Ishikawa (cell line): ENCODE data around the gene FSCN2.

Experiments used
- CEBPB ChIP-seq: IDR thresholded peaks from 2 replicates; pipeline ENCODE4 v1.6.1; 2012
- CREB1 ChIP-seq: IDR thresholded peaks from 2 replicates; pipeline ENCODE4 v1.6.1; 2012; ENCODE audit warnings: low read depth
- EGR1 ChIP-seq: IDR thresholded peaks from 2 replicates; pipeline ENCODE4 v1.6.1; 2012
- EP300 ChIP-seq: IDR thresholded peaks from 2 replicates; pipeline ENCODE4 v1.6.1; 2012; ENCODE audit warnings: borderline replicate concordance
- FOXM1 ChIP-seq: IDR thresholded peaks from 2 replicates; pipeline ENCODE4 v1.6.1; 2012; ENCODE audit warnings: low read depth, borderline replicate concordance
- NFIC ChIP-seq: IDR thresholded peaks from 2 replicates; pipeline ENCODE4 v1.6.1; 2012
- RAD21 ChIP-seq: IDR thresholded peaks from 2 replicates; pipeline ENCODE4 v1.6.1; 2012; ENCODE audit warnings: low read depth
- TAF1 ChIP-seq: IDR thresholded peaks from 2 replicates; pipeline ENCODE4 v1.6.1; 2012; ENCODE audit warnings: low read depth, mild to moderate bottlenecking
- TCF12 ChIP-seq: IDR thresholded peaks from 2 replicates; pipeline ENCODE4 v1.6.1; 2012; ENCODE audit warnings: low read depth
- TEAD4 ChIP-seq: IDR thresholded peaks from 2 replicates; pipeline ENCODE4 v1.6.1; 2012
- YY1 ChIP-seq: IDR thresholded peaks from 2 replicates; pipeline ENCODE4 v1.6.1; 2012; ENCODE audit warnings: low read depth
- ZBTB7A ChIP-seq: IDR thresholded peaks from 2 replicates; pipeline ENCODE4 v1.6.1; 2012; ENCODE audit warnings: low read depth
- TF ChIP-seq, protein P1 (sequence below): IDR thresholded peaks from 2 replicates; pipeline ENCODE4 v1.6.1; 2012
- TF ChIP-seq, protein P2 (sequence below): IDR thresholded peaks from 2 replicates; pipeline ENCODE4 v1.6.1; 2012; ENCODE audit warnings: low read depth, mild to moderate bottlenecking
- TF ChIP-seq, protein P3 (sequence below): IDR thresholded peaks from 2 replicates; pipeline ENCODE4 v1.6.1; 2012

Gene FSCN2

DNA sequence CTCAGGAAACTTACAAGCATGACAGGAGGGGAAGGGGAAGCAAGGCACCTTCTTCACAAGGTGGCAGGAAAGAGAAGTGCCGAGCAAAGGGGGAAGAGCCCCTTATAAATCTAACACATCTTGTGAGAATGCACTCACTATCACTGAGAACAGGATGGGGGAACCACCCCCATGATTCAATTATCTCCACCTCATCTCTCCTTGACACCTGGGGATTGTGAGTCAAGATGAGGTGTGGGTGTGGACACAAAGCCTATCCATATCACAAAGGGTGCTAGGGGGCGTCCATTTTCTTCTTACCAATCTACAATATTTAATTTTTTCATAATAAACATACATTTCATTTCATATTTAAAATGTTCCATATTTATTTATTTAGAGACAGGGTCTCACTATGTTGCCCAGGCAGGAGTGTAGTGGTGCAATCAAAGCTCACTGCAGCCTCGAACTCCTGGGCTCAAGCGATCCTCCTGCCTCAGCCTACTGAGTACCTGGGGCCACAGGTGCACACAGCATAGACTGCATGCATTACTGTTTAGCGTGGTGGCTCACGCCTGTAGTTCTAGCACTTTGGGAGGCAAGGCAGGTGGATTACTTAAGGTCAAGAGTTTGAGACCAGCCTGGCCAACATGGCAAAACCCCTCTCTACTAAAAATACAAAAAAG, 50.5 kb downstream of the FSCN2 start:
- TF ChIP-seq CREB1 (no peak), TCF12 (no peak), YY1 (no peak), EP300 (no peak), TEAD4 (no peak), EGR1 (no peak), ZBTB7A (no peak), NFIC (no peak), RAD21 (no peak), FOXM1 (no peak), TAF1 (no peak), CEBPB (no peak)
- TF ChIP-seq, protein P1, sequence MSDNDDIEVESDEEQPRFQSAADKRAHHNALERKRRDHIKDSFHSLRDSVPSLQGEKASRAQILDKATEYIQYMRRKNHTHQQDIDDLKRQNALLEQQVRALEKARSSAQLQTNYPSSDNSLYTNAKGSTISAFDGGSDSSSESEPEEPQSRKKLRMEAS: no peak
- TF ChIP-seq, protein P2, sequence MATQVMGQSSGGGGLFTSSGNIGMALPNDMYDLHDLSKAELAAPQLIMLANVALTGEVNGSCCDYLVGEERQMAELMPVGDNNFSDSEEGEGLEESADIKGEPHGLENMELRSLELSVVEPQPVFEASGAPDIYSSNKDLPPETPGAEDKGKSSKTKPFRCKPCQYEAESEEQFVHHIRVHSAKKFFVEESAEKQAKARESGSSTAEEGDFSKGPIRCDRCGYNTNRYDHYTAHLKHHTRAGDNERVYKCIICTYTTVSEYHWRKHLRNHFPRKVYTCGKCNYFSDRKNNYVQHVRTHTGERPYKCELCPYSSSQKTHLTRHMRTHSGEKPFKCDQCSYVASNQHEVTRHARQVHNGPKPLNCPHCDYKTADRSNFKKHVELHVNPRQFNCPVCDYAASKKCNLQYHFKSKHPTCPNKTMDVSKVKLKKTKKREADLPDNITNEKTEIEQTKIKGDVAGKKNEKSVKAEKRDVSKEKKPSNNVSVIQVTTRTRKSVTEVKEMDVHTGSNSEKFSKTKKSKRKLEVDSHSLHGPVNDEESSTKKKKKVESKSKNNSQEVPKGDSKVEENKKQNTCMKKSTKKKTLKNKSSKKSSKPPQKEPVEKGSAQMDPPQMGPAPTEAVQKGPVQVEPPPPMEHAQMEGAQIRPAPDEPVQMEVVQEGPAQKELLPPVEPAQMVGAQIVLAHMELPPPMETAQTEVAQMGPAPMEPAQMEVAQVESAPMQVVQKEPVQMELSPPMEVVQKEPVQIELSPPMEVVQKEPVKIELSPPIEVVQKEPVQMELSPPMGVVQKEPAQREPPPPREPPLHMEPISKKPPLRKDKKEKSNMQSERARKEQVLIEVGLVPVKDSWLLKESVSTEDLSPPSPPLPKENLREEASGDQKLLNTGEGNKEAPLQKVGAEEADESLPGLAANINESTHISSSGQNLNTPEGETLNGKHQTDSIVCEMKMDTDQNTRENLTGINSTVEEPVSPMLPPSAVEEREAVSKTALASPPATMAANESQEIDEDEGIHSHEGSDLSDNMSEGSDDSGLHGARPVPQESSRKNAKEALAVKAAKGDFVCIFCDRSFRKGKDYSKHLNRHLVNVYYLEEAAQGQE: no peak
- TF ChIP-seq, protein P3, sequence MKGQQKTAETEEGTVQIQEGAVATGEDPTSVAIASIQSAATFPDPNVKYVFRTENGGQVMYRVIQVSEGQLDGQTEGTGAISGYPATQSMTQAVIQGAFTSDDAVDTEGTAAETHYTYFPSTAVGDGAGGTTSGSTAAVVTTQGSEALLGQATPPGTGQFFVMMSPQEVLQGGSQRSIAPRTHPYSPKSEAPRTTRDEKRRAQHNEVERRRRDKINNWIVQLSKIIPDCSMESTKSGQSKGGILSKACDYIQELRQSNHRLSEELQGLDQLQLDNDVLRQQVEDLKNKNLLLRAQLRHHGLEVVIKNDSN: no peak

DNA sequence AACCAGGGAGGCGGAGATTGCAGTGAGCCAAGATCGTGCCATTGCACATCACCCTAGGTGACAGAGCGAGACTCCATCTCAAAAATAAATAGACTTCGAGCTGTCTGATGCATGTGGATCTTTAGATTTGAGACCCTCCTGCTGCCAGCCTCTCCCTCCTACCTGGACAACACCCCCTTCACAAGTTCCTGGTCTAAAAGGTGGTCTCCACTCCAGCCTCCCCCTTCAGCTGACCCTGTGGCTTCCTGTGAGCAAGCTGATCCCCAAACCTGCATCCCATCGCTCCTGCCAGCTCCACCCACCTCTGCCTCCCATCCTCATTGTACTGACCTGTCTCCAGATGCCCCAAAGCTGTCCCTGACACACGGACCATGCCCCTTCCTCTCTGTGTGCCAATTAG, 51.1 kb downstream of the FSCN2 start:
- TF ChIP-seq RAD21: no peak
- TF ChIP-seq EP300: no peak
- TF ChIP-seq ZBTB7A: no peak
- no peak for TF ChIP-seq CREB1
- no peak for TF ChIP-seq TEAD4
- no peak for TF ChIP-seq NFIC
- TF ChIP-seq FOXM1: no peak

DNA sequence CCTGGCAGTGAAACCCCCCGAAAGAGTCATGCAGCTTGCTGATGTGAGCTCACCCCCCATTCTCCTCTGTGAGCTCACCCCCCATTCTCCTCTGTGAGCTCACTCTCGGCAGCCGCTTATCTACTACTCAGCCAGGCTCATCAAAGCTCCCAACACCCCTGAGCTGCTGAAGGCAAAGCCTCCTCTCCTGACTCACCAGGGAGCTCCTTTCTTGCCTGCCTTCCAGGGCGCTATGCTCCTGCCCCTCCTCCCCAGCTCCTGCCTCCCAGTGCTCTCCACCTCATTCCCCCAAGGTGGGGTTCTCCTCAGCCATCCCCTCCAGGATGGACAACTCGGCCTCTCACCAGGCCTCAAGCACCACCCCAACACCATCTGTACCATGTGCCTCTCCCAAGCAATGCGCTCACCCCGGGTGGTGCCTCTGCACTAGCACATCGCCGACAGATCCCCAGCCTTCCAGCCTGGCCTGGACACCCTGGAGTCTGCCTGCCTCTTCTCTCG, 51.7 kb downstream of the FSCN2 start:
- TF ChIP-seq EP300: no peak
- no peak for TF ChIP-seq ZBTB7A
- TF ChIP-seq NFIC: no peak
- TF ChIP-seq, protein P1: no peak
- TF ChIP-seq CEBPB: no peak
- TF ChIP-seq YY1: no peak
- no peak for TF ChIP-seq CREB1
- no peak for TF ChIP-seq FOXM1

DNA sequence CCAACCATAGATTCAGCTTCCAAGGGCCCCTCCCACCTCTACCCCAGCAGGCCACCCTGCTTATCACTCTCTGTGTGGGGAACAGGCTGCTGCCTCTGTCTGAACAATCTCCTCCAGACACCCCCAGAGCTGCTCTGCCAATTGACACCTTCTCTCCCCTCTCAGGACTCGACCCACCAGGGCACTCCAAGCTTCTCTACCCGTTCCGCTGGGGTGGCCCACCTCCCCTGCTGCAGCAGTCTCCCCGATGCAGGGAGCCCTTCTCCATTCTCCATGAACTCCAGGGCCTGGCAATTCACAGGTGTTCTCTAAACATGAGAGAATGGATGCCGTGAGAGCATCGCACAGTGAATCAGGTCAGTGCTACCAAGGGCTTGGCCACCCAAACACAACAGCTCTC, 52.3 kb downstream of the FSCN2 start:
- TF ChIP-seq TCF12 (no peak), EP300 (no peak), CREB1 (no peak), CEBPB (no peak), NFIC (no peak), TEAD4 (no peak), YY1 (no peak), RAD21 (no peak)
- TF ChIP-seq, protein P3: no peak

DNA sequence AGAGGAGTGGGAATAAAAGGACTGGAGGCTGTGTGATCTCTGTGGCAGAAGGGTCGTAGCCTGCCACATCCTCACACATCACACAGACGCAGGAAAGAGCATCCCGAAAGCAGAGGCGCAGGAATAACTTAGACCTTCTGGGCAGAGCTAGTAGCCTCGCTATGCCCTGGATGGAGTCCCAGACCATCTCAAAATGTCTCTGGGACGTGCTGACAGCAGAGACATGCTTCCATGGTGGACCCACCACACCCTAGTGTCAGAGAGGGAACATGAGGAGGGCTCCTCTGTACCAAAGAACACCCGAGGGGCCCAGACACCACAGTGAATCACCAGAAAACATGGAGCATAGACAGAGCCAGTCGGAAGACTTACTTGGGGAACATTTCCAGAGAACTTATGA, 53.6 kb downstream of the FSCN2 start:
- TF ChIP-seq YY1: no peak
- TF ChIP-seq EP300: no peak
- TF ChIP-seq EGR1: no peak

DNA sequence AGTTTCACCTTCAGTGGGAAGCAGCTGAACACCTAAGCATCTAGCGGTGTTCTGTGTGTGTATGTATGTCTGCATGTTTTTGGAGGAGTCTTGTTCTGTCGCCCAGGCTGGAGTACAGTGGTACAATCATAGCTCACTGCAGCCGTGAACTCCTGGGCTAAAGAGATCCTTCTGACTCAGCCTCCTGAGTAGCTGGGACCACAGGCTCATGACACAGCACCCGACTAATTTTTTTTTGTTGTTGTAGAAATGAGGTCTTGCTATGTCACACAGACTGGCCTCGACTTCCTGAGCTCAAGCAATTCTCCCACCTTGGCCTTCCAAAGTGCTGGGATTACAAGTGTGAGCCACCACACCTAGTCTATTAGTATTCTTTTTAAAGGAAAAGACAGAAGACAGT, 54.2 kb downstream of the FSCN2 start:
- TF ChIP-seq FOXM1: no peak
- TF ChIP-seq, protein P2: no peak
- TF ChIP-seq TAF1: no peak
- TF ChIP-seq NFIC: no peak
- TF ChIP-seq TEAD4: no peak
- TF ChIP-seq, protein P1: no peak
- no peak for TF ChIP-seq YY1
- TF ChIP-seq ZBTB7A: no peak
- no peak for TF ChIP-seq EGR1
- TF ChIP-seq CEBPB: no peak
- TF ChIP-seq CREB1: no peak
- TF ChIP-seq EP300: no peak
- TF ChIP-seq TCF12: no peak
- no peak for TF ChIP-seq RAD21
- TF ChIP-seq, protein P3: no peak
